GM18499 (cell line): ENCODE data around the gene KRT33A.

Source experiments
- ATAC-seq: cut with Tn5 transposase; IDR thresholded peaks from one replicate; pipeline ENCODE4 v1.9.1; 2021; ENCODE audit warnings: moderate number of reproducible peaks; ENCODE audit not compliant: insufficient read depth, unreplicated experiment

KRT33A gene

DNA sequence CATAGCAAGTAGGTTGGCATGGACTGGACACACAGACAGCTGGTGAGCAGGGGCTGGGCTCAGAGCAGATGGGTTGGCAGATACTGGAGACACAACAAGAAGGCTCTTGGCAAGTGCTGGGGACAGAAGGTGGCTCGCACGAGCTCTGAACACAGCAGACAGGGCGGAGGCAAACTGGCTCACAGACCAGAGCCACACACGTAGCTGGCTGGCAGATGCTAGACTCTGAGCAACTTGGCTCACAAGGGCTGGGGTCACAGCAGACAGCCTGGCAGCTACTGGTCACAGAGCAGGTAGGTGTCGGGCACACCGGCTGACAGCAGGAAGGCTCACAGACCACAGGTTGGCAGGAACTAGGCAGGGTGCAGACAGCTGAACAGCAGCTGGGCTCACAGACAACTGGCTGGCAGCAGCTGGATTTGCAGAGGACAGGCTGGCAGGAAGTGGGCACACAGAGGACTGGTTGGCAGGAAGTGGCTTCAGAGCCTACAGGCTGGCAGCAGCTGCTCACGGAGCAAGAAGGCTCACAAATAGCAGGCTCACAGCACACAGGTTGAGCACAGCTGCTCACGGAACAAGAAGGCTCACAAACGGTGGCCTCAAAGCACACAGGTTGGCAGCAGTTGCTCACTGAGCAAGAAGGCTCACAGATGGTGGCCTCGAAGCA is 42.2 kb downstream of the KRT33A start:
- no peak for ATAC-seq

DNA sequence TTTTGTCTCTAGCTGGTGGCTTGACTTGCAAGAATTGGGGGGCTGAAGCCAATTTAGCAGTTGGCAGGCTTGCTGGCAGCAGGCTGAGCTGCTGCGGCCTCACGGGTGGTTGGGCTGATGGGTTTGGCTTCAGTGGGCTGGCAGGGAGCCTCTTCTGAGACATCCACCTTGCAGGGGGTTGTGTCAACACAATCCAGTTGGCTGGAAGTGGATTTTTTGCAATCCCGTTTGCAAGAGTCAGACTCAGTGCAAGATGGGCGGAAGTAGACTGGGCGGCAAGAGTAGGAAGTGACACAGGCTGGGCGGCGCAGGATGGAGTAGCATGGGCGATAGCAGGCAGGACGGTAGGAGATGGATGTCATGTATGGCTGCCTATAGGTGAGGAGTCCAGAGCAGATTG is 43.0 kb downstream of the KRT33A start:
- ATAC-seq, result no peak

DNA sequence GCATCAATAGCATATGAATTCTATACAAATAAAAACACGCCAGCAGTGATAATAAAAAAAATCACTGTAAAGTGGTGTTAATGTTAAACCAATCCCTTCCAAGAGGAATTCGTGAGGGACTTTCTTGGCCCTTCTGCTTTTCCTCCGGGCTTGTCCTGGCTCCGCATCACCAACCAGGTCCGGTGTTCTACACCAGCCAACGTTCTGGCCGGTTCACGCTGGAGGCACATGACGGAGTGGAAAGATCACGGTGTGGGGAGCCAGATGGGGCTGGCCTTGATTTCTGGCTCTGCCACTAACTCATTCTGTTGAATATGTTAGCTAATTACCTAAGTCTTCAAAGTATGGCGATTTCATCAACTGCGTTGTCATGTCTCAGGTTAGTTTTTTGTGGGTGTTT is 46.5 kb downstream of the KRT33A start:
- no peak for ATAC-seq

DNA sequence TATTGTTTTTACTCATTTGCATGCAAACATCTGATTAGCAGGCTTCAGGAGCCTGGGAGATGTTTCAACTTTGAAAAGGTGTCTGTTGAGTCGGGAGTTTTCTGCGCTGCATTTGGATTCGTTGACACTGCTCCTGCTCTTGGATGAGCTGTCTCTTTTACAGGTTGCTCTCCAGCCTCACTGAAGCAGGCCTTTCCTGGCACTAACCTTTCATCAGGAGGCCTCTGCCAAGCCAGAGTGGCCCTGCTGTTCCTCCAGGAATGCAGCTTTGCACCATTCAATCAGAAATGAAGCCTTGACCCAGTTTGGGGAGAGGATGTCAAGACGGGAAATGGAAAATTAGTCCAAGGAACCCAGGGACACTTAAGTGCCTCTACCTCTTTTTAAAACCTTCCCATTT is 47.6 kb downstream of the KRT33A start:
- ATAC-seq, result no peak

DNA sequence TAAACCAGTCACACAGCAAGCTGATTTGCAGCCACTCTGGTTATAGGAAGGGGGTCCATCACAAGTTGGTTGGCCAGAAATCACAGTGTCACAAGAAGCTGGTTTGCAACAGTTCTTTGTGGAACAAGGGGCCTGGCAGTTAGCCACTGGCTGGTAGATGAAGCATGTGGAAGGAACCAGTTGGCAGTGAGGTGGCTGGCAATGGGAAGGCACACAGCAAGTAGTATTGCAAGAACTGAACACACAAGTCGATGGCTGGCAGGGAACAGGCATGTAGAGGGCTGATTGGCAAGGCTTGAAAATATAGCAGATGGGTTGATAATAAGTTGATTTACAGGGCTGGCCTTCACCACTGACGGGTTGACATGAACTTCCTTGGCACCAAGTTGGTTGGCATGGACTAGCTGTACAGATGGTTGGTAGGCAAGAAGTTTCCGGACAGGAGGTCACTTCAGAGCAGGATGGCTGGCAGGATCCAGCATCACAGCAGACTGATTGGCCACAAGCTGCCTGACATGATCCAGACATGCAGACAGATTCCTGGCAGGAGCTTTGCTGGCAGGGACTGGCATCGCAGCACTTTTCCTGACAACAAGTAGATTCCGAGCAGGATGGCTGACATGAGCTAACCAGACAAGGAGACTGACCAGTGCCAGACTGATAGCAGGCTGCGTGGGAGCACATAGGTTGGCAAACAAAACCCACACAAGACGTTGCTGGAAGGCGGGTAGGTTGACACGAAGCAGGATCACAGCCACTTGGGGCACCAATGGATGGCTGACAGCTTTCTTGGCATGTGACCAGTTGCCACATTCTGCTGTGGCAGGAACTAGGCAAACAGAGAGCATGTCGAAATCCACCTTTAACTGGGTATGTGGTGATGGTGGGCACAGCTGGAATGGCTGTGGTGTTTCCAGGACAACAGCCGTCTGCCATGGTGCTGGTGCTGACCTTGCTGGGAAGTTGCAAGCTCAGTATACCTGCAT is 48.4 kb downstream of the KRT33A start, which contains the start of gene KRTAP29-1:
TSS of gene KRTAP29-1 (minus strand) at position 936 of the 986 bp plus-strand sequence. CDS start at position 936, 0 bp downstream.
- ATAC-seq, result no peak

DNA sequence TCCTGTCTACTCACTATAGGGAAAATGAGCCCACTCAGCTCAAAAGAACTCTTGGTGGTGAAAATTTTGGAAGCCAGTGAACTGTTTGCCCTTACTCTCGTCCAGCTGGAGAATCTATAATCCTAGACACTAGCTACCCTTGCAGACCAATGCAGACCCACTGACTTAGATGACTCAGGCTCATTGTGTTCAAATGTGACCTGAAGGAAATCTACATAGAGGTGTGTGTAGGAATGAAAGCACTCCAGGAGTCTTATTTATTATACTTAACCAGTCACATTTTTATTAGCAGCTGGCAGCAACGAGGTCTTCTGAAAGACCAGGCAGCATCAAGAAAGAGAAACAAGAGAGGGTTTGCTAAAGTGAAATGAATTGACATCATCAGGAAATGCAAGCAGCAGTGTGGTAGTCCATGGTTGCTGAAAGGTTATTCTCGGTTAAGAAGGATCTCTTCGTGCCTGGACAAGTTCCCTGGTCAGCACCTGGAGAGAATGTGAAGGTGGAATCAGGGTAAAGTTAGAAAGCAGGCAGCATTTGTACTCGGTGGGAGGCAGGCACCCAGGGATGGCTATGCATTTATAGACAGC is 49.3 kb downstream of the KRT33A start:
- no peak for ATAC-seq

DNA sequence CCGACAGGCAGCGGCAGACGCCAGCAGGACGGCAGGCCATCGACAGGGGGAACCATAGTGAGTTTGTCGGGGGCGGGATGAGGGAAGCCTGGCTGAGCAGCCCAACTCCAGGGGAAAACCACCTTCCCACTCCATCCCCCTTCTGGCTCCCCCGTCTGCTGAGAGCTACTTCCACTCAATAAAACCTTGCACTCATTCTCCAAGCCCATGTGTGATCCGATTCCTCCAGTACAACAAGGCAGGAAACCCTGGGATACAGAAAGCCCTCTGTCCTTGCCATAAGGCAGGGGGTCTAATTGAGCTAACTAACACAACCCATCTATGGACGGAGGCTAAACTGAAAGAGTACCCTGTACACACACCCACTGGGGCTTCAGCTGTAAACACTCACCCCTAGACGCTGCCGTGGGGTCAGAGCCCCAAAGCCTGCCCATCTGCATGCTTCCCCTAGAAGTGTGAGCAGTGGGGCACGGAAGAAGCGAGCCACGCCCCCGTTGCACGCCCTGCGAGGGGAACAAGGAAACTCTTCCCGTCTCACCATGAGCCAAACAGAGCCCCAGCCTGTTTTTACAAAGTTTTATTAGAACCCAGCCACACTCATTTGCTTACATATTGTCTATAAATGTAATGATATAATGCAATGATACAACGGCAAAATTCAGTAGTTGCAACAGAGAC is 52.0 kb downstream of the KRT33A start:
- no peak for ATAC-seq

DNA sequence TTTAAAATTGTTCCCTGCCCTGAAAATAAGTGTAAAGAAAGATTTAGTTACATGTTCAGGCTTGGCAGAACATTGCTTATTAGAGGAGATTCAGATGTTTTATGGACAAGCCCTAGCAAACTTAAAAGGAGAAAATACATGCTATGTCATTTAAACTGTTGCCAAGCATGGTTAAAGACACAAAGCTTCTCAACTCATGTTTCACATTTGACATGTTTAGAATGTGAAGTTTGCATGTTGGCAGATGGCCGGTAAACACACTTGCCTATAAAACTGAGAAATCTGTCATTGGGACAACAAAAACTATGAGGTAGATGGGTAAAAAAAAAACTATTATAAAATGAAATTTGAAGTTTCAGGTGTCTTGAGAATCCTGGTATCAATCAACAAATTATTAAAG is 53.8 kb downstream of the KRT33A start:
- no peak for ATAC-seq
